ENCODE data around the gene GPR162.
A peak's percentile ranks its signal among the peaks of the same experiment; 100 is the strongest.

Gene GPR162, protein sequence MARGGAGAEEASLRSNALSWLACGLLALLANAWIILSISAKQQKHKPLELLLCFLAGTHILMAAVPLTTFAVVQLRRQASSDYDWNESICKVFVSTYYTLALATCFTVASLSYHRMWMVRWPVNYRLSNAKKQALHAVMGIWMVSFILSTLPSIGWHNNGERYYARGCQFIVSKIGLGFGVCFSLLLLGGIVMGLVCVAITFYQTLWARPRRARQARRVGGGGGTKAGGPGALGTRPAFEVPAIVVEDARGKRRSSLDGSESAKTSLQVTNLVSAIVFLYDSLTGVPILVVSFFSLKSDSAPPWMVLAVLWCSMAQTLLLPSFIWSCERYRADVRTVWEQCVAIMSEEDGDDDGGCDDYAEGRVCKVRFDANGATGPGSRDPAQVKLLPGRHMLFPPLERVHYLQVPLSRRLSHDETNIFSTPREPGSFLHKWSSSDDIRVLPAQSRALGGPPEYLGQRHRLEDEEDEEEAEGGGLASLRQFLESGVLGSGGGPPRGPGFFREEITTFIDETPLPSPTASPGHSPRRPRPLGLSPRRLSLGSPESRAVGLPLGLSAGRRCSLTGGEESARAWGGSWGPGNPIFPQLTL

DNA sequence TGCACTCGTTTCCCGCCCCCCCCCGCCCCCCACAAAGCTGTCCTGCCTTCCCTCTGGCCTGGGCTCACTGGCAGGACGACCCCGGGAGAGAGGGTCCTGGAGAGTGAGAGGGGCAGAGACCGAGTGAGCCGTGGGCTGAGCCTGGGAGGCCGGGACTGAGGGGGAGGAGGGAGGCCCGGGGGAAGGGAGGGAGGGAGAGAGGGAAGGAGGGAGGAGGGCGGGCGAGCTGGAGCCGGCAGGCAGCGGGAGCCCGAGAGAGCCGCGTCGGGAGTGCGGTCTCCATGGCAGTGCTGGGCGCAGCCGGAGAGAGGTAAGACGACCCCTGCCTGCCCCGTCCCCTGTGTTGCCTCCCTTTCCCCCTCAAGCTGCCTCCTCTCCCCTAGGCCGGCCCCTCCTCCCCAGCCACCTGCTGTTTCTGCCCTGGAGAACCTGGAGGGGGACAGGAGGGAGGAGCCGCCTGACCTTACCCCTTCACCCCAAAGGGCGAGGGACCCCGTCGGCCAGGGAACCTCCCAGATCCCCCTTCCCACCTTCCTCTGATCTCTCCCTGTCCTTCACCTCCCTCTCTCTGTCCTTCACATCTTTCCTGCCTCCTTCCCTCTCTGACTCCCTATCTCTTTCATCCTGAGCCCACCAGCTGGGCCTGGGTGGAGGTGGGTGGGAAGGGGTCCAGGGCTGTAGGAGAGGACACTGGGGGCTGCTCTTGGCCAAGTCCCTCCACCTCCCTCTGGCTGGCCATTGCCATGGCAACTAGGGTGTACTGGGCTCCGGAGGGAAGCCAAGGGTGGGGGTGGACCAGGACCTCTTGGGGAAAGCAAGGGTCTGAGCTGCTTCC is at the start of gene GPR162:
TSS of gene GPR162 (plus strand) at position 231 of the 835 bp plus-strand sequence. CDS start 2,078 bp downstream, outside the sequence.
- TF ChIP-seq, protein P1, sequence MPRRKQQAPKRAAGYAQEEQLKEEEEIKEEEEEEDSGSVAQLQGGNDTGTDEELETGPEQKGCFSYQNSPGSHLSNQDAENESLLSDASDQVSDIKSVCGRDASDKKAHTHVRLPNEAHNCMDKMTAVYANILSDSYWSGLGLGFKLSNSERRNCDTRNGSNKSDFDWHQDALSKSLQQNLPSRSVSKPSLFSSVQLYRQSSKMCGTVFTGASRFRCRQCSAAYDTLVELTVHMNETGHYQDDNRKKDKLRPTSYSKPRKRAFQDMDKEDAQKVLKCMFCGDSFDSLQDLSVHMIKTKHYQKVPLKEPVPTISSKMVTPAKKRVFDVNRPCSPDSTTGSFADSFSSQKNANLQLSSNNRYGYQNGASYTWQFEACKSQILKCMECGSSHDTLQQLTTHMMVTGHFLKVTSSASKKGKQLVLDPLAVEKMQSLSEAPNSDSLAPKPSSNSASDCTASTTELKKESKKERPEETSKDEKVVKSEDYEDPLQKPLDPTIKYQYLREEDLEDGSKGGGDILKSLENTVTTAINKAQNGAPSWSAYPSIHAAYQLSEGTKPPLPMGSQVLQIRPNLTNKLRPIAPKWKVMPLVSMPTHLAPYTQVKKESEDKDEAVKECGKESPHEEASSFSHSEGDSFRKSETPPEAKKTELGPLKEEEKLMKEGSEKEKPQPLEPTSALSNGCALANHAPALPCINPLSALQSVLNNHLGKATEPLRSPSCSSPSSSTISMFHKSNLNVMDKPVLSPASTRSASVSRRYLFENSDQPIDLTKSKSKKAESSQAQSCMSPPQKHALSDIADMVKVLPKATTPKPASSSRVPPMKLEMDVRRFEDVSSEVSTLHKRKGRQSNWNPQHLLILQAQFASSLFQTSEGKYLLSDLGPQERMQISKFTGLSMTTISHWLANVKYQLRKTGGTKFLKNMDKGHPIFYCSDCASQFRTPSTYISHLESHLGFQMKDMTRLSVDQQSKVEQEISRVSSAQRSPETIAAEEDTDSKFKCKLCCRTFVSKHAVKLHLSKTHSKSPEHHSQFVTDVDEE (CRISPR knock-in tag; IDR thresholded peaks at IDR 0.05): no peak
- TF ChIP-seq ZNF565 (CRISPR knock-in tag; conservative IDR thresholded peaks at IDR 0.05; ENCODE audit: low read depth): no peak
- no peak for TF ChIP-seq ZFP3 (CRISPR knock-in tag; IDR thresholded peaks at IDR 0.05)
- no peak for TF ChIP-seq RARB (CRISPR knock-in tag; IDR thresholded peaks at IDR 0.05)
- TF ChIP-seq, protein P2, sequence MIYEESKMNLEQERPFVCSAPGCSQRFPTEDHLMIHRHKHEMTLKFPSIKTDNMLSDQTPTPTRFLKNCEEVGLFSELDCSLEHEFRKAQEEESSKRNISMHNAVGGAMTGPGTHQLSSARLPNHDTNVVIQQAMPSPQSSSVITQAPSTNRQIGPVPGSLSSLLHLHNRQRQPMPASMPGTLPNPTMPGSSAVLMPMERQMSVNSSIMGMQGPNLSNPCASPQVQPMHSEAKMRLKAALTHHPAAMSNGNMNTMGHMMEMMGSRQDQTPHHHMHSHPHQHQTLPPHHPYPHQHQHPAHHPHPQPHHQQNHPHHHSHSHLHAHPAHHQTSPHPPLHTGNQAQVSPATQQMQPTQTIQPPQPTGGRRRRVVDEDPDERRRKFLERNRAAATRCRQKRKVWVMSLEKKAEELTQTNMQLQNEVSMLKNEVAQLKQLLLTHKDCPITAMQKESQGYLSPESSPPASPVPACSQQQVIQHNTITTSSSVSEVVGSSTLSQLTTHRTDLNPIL (CRISPR knock-in tag; IDR thresholded peaks at IDR 0.05; ENCODE audit: low read depth): no peak
- TF ChIP-seq ZNF70 (CRISPR knock-in tag; IDR thresholded peaks at IDR 0.05): no peak
- TF ChIP-seq SNAI2 (CRISPR knock-in tag; IDR thresholded peaks at IDR 0.05): no peak
- TF ChIP-seq TCF4 (CRISPR knock-in tag; IDR thresholded peaks at IDR 0.05; ENCODE audit: borderline replicate concordance): no peak
- no peak for TF ChIP-seq ESRRG (CRISPR knock-in tag; IDR thresholded peaks at IDR 0.05)
- no peak for TF ChIP-seq GLIS3 (CRISPR knock-in tag; IDR thresholded peaks at IDR 0.05)
- peak; percentile 66 for ATAC-seq

DNA sequence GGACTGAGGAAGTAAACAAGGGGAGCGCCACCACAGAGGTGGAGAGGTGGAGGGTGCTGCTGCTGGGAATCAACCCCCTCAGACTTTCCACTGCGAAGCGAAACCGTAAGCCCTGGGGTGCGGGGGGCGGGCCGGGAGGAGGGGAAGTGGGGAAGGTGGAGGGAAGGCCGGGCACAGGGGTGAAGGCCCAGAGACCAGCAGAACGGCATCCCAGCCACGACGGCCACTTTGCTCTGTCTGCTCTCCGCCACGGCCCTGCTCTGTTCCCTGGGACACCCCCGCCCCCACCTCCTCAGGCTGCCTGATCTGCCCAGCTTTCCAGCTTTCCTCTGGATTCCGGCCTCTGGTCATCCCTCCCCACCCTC is 49.3 kb upstream of the GPR162 start, which contains the start of gene LAG3:
TSS of gene LAG3 (plus strand) at position 190 of the 365 bp plus-strand sequence. CDS start 333 bp downstream, outside the sequence.
- TF ChIP-seq, protein P1 (CRISPR knock-in tag; IDR thresholded peaks at IDR 0.05): no peak
- TF ChIP-seq ZNF8 (CRISPR knock-in tag; IDR thresholded peaks at IDR 0.05): no peak
- no peak for TF ChIP-seq ZC3H10 (CRISPR knock-in tag; IDR thresholded peaks at IDR 0.05)
- no peak for TF ChIP-seq ZNF565 (CRISPR knock-in tag; conservative IDR thresholded peaks at IDR 0.05; ENCODE audit: low read depth)
- no peak for TF ChIP-seq TCF4 (CRISPR knock-in tag; IDR thresholded peaks at IDR 0.05; ENCODE audit: borderline replicate concordance)
- TF ChIP-seq, protein P3, sequence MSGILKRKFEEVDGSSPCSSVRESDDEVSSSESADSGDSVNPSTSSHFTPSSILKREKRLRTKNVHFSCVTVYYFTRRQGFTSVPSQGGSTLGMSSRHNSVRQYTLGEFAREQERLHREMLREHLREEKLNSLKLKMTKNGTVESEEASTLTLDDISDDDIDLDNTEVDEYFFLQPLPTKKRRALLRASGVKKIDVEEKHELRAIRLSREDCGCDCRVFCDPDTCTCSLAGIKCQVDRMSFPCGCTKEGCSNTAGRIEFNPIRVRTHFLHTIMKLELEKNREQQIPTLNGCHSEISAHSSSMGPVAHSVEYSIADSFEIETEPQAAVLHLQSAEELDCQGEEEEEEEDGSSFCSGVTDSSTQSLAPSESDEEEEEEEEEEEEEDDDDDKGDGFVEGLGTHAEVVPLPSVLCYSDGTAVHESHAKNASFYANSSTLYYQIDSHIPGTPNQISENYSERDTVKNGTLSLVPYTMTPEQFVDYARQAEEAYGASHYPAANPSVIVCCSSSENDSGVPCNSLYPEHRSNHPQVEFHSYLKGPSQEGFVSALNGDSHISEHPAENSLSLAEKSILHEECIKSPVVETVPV (CRISPR knock-in tag; IDR thresholded peaks at IDR 0.05): no peak
- TF ChIP-seq ARNTL (CRISPR knock-in tag; IDR thresholded peaks at IDR 0.05; ENCODE audit: borderline replicate concordance, low read depth): no peak
- TF ChIP-seq OSR1 (CRISPR knock-in tag; IDR thresholded peaks at IDR 0.05): no peak
- no peak for TF ChIP-seq BACH2 (CRISPR knock-in tag; IDR thresholded peaks at IDR 0.05; ENCODE audit: borderline replicate concordance)
- TF ChIP-seq SNAI2 (CRISPR knock-in tag; IDR thresholded peaks at IDR 0.05): no peak
- no peak for TF ChIP-seq ZNF70 (CRISPR knock-in tag; IDR thresholded peaks at IDR 0.05)
- TF ChIP-seq, protein P2 (CRISPR knock-in tag; IDR thresholded peaks at IDR 0.05; ENCODE audit: low read depth): no peak
- no peak for TF ChIP-seq TOX (CRISPR knock-in tag; IDR thresholded peaks at IDR 0.05; ENCODE audit: borderline replicate concordance)
- TF ChIP-seq CSDC2 (CRISPR knock-in tag; IDR thresholded peaks at IDR 0.05): no peak
- TF ChIP-seq ESRRG (CRISPR knock-in tag; IDR thresholded peaks at IDR 0.05): no peak
- no peak for TF ChIP-seq ZFP30 (CRISPR knock-in tag; IDR thresholded peaks at IDR 0.05)
- no peak for ATAC-seq
